Dermis microvascular lymphatic vessel endothelial cell (primary cell): ENCODE data around the gene GNB3. TPM values are rescaled to one million over a fixed set of nuclear protein-coding genes. Genes with fewer than 3 reads are reported as not detected.

Experiments
- DNase-seq, 2 donors: peaks; one replicate each; pipeline versions ENCODE4 v3.0.0 to v3.0.0-alpha.2; 2010; ENCODE audit warnings: low read depth in 2 of 2
- total RNA-seq: library from RNA; depleted of rRNA; stranded (reverse); fragments of >200 nt; gene quantifications from 2 replicates; pipeline ENCODE4 v1.2.1, GENCODE V29; 2014

Gene GNB3
- total RNA-seq = 0.13 and 0.25 TPM in 2 replicates

DNA sequence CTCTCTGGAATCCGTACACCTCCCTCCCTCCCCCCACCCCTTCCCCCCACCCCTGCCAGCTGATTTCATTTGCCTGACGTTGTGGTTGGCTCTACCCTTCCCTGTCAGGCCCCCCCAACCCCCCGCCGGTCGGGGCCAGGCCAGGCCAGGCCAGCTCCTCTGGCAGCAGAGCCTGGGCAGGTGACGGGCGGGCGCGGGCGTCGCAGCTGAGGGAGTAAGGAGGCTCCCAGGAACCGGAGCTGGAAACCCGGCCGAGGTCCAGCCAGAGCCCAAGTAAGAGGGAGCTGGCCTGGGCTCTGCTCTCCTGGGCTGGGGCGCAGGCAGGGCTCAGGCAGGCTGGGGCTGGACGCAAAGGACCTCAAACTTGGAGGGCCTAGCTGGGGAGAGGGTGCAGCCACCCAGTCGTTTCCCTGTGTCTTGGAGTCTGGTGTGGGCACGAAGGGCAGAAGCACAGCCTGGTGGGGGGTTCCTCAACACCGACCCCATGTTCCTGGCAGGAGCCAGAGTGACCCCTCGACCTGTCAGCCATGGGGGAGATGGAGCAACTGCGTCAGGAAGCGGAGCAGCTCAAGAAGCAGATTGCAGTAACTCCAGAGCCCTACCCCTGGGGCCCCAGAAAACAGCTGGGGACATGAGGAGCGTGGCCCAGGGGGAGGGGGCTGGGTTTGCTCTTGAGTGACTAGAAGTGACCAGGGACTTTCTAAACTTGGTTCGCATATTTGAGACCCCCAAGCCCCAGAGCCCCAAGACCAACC lies at the start of gene GNB3:
GNB3 (plus strand) TSS at position 165 of the 755 bp plus-strand sequence; CDS start at position 528, 363 bp downstream.
- DNase-seq = no peak

DNA sequence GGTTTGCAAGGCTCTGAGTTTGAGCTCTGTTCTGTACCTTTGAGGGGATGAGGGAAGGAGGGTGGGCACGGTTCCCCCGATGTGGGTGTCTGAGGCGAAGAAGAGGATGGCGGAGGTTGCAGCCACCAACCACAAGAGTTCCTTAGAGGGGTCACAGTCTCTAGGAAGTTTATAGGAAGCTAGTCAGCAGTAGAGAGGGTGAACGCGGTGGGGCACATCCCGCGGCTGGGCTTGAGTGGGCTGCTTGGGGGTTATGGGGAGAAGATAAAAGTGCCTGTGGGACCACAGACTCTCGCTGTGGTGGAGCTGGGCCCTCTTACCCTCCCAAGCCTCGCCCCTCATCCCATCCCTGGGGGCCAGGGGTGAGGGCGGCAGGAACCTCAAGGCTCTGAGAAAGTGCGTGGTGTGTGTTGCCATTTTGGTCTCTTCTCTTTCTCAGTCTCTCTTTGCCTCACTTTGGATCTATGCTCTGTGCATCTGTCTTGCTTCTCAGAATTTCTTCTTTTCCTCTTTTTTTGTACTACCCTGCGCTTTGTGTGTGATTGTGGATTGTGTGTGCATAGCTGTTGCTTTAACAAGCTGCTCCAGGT lies 48.7 kb upstream of the GNB3 start:
- no peak for DNase-seq

DNA sequence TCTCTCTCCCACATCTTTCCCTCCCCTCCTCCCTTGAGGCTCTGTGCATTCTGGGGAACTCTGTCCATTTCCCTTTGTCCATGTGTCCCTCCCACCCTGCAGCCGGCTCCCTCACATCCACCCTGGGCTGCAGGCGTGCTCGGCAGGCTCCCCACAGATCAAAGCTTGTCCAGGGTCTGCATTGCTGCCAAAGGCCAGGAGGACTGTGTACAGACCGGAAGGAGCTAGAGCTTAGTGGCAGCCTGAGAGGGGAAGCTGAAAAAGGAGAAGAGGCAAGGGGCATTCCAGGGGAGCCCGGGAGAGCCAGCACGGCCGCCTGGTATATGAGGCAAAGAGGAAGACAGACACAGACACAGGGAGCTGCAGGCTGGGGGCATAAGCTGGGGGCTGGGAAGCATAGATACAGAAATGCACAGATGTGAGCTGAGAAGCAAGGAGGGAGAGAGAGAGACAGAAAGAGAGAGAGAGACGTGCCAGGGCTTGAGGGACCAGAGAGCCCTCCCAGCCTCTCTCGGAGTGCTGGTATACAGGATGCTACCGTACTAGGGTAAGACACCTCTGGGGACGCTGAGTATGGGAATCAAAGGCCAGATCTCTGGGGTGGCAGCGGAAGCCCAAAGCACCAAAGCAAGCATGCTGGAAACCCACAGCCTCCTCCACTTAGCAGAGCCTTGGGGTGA lies 48.1 kb upstream of the GNB3 start:
- DNase-seq = no peak

DNA sequence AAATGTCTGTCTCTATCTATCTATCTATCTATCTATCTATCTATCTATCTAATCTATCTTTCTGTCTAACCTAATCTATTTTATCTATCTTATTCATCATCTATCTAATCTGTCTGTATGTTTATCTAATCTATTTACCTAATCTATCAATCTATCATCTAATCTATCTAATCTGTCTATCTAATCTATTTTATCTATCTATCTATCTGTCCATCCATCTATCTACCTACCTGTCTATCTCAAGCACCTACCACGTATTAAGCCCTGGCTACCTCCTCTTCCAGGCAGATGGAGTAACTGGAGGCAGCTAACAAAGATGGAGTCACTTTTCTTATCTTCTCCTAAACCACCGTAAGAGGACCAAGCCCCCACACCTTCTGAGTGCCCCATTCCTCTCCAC lies 45.6 kb upstream of the GNB3 start:
- no peak for DNase-seq

DNA sequence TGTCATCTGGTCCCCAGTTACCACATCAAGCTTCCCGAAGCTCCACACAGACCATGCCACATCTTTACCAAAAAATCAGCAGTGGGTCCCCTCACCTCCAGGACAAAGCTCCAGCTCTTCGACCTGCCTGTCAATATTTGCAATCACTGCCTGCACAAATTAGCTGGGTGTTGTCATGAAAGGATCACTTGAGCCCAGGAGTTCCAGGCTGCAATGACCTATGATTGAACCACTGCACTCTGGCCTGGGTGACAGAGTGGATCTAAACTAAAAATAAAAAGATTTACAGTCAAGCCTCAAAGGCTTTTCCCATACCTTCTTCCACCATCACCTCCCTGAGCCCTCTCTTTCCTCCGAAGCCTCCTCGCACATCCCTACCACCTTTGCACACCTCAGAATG lies 44.1 kb upstream of the GNB3 start:
- DNase-seq = no peak

GRCh38 chr12:6799147-6799546 lies 41.6 kb upstream of the GNB3 start:
- DNase-seq = no peak

- no peak for DNase-seq
These were observed 33.6 kb upstream of the GNB3 start for GRCh38 chr12:6807170-6807569.

- no peak for DNase-seq
These were observed 31.7 kb upstream of the GNB3 start for GRCh38 chr12:6809056-6809455.

GRCh38 chr12:6810758-6811157 lies 30.0 kb upstream of the GNB3 start:
- DNase-seq = no peak

DNA sequence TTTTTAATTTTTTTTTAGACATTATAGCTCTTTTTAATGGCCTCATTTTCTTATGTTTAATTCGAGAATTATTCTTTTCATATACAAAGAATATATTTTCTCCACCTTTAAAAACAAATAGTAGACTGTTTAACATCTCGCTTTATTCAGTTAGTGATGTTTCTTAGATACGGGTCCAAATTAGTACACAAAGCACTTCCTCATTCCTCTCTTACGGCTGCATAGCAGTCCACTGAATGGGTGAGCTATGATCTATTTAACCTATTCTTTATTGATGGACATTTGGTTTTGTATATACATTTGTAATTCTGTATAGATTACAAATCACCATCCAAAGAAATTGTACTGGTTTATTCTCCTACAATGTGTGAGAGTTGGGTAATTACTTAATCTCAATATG lies 27.4 kb upstream of the GNB3 start:
- DNase-seq = no peak

- no peak for DNase-seq
These were observed 24.1 kb upstream of the GNB3 start for GRCh38 chr12:6816598-6816997.

DNA sequence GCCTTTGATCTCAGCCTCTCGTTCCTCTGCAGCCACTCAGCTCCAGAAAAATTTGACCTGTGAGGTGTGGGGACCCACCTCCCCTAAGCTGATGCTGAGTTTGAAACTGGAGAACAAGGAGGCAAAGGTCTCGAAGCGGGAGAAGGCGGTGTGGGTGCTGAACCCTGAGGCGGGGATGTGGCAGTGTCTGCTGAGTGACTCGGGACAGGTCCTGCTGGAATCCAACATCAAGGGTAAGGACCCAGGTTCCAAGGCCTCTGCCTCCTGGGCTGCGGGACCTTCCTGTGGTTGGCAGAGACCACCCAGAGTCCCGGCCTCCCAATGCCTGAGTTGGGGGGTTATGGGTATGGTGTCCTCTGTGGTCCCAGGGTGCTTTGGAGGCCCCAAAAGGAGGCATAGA lies 23.6 kb upstream of the GNB3 start:
- DNase-seq = no peak

- DNase-seq = no peak
These were observed 23.0 kb upstream of the GNB3 start for GRCh38 chr12:6817662-6818157.

DNA sequence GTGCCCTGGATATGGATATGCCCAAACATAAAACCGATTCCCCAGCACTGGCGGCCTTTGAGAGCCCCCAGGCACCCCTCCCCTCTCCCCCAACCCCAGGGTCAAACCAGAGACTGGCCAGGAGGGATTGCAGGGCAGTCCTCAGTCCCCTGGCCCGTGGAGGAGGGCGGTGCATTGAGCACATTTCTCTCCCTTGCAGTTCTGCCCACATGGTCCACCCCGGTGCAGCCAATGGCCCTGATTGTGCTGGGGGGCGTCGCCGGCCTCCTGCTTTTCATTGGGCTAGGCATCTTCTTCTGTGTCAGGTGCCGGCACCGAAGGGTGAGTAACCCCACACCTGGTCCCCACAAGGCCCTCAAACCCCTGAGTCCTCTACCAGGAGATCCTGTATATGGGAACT lies 22.5 kb upstream of the GNB3 start:
- DNase-seq = no peak

- no peak for DNase-seq
These were observed 22.1 kb upstream of the GNB3 start for GRCh38 chr12:6818645-6819044.

DNA sequence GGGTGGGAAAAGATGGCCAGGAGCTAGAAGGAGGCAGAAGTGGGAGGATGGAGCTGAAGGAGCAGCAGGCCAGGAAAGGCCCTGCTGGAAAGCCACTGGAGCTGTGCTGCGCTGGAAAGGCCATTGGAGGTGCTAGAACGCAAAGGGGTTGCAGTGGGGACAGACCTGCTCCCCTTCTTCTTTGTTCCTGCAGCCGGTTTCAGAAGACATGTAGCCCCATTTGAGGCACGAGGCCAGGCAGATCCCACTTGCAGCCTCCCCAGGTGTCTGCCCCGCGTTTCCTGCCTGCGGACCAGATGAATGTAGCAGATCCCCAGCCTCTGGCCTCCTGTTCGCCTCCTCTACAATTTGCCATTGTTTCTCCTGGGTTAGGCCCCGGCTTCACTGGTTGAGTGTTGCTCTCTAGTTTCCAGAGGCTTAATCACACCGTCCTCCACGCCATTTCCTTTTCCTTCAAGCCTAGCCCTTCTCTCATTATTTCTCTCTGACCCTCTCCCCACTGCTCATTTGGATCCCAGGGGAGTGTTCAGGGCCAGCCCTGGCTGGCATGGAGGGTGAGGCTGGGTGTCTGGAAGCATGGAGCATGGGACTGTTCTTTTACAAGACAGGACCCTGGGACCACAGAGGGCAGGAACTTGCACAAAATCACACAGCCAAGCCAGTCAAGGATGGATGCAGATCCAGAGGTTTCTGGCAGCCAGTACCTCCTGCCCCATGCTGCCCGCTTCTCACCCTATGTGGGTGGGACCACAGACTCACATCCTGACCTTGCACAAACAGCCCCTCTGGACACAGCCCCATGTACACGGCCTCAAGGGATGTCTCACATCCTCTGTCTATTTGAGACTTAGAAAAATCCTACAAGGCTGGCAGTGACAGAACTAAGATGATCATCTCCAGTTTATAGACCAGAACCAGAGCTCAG lies 21.4 kb upstream of the GNB3 start:
- peak in 1 of 2 donors; percentile 26 for DNase-seq

DNA sequence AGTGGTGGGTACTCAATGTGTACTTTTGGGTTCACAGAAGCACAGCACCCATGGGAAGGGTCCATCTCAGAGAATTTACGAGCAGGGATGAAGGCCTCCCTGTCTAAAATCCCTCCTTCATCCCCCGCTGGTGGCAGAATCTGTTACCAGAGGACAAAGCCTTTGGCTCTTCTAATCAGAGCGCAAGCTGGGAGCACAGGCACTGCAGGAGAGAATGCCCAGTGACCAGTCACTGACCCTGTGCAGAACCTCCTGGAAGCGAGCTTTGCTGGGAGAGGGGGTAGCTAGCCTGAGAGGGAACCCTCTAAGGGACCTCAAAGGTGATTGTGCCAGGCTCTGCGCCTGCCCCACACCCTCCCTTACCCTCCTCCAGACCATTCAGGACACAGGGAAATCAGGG lies 20.6 kb upstream of the GNB3 start:
- no peak for DNase-seq

DNA sequence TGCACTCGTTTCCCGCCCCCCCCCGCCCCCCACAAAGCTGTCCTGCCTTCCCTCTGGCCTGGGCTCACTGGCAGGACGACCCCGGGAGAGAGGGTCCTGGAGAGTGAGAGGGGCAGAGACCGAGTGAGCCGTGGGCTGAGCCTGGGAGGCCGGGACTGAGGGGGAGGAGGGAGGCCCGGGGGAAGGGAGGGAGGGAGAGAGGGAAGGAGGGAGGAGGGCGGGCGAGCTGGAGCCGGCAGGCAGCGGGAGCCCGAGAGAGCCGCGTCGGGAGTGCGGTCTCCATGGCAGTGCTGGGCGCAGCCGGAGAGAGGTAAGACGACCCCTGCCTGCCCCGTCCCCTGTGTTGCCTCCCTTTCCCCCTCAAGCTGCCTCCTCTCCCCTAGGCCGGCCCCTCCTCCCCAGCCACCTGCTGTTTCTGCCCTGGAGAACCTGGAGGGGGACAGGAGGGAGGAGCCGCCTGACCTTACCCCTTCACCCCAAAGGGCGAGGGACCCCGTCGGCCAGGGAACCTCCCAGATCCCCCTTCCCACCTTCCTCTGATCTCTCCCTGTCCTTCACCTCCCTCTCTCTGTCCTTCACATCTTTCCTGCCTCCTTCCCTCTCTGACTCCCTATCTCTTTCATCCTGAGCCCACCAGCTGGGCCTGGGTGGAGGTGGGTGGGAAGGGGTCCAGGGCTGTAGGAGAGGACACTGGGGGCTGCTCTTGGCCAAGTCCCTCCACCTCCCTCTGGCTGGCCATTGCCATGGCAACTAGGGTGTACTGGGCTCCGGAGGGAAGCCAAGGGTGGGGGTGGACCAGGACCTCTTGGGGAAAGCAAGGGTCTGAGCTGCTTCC lies 18.9 kb upstream of the GNB3 start, which contains the start of gene GPR162:
GPR162 (plus strand) TSS at position 231 of the 835 bp plus-strand sequence. CDS start 2,078 bp downstream, outside the sequence.
- DNase-seq = peak in 1 of 2 donors; percentile 59

DNA sequence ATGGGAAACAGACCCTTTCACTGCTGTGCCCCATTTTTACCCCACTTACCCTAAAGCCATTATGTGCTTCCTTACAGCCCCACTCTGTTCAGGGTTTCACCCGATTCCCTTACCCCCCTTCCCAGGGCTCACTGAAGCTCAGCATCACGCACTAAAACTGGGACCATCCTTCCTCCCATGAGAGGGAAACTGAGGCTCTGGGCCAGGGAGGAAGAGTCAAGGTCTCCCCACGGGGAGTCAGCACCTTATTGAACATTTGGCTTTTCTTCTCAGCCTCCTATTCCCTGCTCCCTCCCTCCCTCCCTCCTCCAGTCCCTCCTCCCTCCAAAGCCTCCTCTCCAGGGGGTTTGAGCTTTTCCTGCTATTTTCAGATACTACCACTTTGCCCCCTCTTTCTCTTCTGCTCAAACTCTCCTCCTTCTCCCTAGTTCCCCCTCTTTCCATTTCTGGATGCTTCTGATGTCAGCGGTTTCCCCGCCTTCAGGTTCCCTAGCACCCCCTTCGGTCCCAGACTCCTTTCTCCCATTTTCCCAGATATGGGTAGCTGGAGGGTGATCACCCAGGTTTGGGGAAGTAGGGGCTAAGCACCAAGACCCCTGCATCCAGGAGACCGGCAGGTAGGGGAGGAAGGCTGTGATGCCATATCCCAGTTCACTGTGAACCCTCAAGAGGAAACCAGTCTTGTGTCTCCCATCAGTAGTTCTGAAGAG lies 18.1 kb upstream of the GNB3 start:
- DNase-seq = no peak
